ENCODE data around the gene UBE2I. TPM values are rescaled to one million over a fixed set of nuclear protein-coding genes. Genes with fewer than 3 reads are reported as not detected.

Gene UBE2I
- total and polyA plus RNA-seq, 4 donors: 19.4 to 23.9 (median 22.5) TPM

GRCh38 chr16:1326391-1326790 is 17.0 kb downstream of the UBE2I start:
- Histone ChIP-seq H3K27me3 (ENCODE audit: control insufficient read depth in 4 of 4, insufficient read depth in 4 of 4, low read length in 3 of 4) (no peaks in the 10 kb centered on the region), H3K4me3 (ENCODE audit: low read depth in 1 of 3, low read length in 3 of 3) (no peak overlapping the region), H3K9me3 (ENCODE audit: control insufficient read depth in 4 of 4, low read length in 3 of 4) (peaks cover 0 to 3% (median 0%) of the 10 kb centered on the region in 4 donors), H3K9ac (ENCODE audit: low read depth in 1 of 2, low read length in 2 of 2) (no peak overlapping the region), H3K27ac (ENCODE audit: low read depth in 1 of 2, low read length in 2 of 2) (no peak overlapping the region), H3K36me3 (ENCODE audit: control insufficient read depth in 4 of 4, insufficient read depth in 3 of 4, low read depth in 1 of 4, low read length in 3 of 4) (peaks cover 4 to 31% (median 10%) of the 10 kb centered on the region in 4 donors), H3K4me1 (ENCODE audit: control insufficient read depth in 4 of 4, insufficient read depth in 4 of 4, low read length in 3 of 4) (peaks cover 0 to 3% (median 2%) of the 10 kb centered on the region in 4 donors)
- DNase-seq (ENCODE audit: low spot score): no peak
- TF ChIP-seq CTCF (IDR thresholded peaks at IDR 0.05; ENCODE audit: low read depth, low read length, missing input control): no peak
- TF ChIP-seq REST (IDR thresholded peaks at IDR 0.05): no peak
- no peak for TF ChIP-seq NR2F2 (IDR thresholded peaks at IDR 0.05)
- no peak for TF ChIP-seq ATF3 (IDR thresholded peaks at IDR 0.05)
- no peak for TF ChIP-seq GABPA (IDR thresholded peaks at IDR 0.05 in 1 of 2, conservative IDR thresholded peaks at IDR 0.05 in 1 of 2)
- no peak for TF ChIP-seq MAX (IDR thresholded peaks at IDR 0.05)
- no peak for TF ChIP-seq ZBTB33 (IDR thresholded peaks at IDR 0.05)
- TF ChIP-seq FOXA2 (IDR thresholded peaks at IDR 0.05): no peak
- TF ChIP-seq HNF4G (IDR thresholded peaks at IDR 0.05): no peak
- TF ChIP-seq RAD21 (IDR thresholded peaks at IDR 0.05): no peak
- TF ChIP-seq TAF1 (conservative IDR thresholded peaks at IDR 0.05): no peak
- no peak for TF ChIP-seq HNF4A (conservative IDR thresholded peaks at IDR 0.05)
- TF ChIP-seq JUND (IDR thresholded peaks at IDR 0.05): no peak
- WGBS: 80% methylated on average over 17 of the region's 17 CpGs

GRCh38 chr16:1326946-1327618 is 17.6 kb downstream of the UBE2I start:
- H3K27ac ChIP-seq (ENCODE audit: low read depth in 1 of 2, low read length in 2 of 2): no peak overlapping the region
- H3K4me3 ChIP-seq (ENCODE audit: low read depth in 1 of 3, low read length in 3 of 3): no peak overlapping the region
- no peak for DNase-seq (ENCODE audit: low spot score)
- no peak overlapping the region for H3K9ac ChIP-seq (ENCODE audit: low read depth in 1 of 2, low read length in 2 of 2)
- H3K9me3 ChIP-seq (ENCODE audit: control insufficient read depth in 4 of 4, low read length in 3 of 4): peaks cover 0 to 3% (median 0%) of the 10 kb centered on the region in 4 donors
- peaks cover 1 to 8% (median 6%) of the 10 kb centered on the region in 4 donors for H3K4me1 ChIP-seq (ENCODE audit: control insufficient read depth in 4 of 4, insufficient read depth in 4 of 4, low read length in 3 of 4)
- 84% methylated on average over 17 of the region's 17 CpGs for WGBS
- H3K27me3 ChIP-seq (ENCODE audit: control insufficient read depth in 4 of 4, insufficient read depth in 4 of 4, low read length in 3 of 4): no peaks in the 10 kb centered on the region
- H3K36me3 ChIP-seq (ENCODE audit: control insufficient read depth in 4 of 4, insufficient read depth in 3 of 4, low read depth in 1 of 4, low read length in 3 of 4): peaks cover 4 to 26% (median 10%) of the 10 kb centered on the region in 4 donors
- TF ChIP-seq TAF1 (conservative IDR thresholded peaks at IDR 0.05) (no peak), YY1 (IDR thresholded peaks at IDR 0.05) (no peak), HNF4G (IDR thresholded peaks at IDR 0.05) (no peak), HNF4A (conservative IDR thresholded peaks at IDR 0.05) (no peak), FOXA1 (IDR thresholded peaks at IDR 0.05) (no peak), GABPA (IDR thresholded peaks at IDR 0.05 in 1 of 2, conservative IDR thresholded peaks at IDR 0.05 in 1 of 2) (no peak), ATF3 (IDR thresholded peaks at IDR 0.05) (no peak), FOXA2 (IDR thresholded peaks at IDR 0.05) (no peak), EGR1 (IDR thresholded peaks at IDR 0.05; ENCODE audit: low read depth in 2 of 2) (no peak), MAX (IDR thresholded peaks at IDR 0.05) (no peak), NR2F2 (IDR thresholded peaks at IDR 0.05) (no peak)
